BLaER1 (cell line): Measurements from ENCODE around the gene OLFM1.

ENCODE experiments used
- H3K27ac ChIP-seq: shearing (Covaris generic); formaldehyde crosslinking; 2 replicates; pipeline ENCODE4 v1.8.1; 2022
- H3K27me3 ChIP-seq: shearing (Covaris generic); formaldehyde crosslinking; 2 replicates; pipeline ENCODE4 v1.8.1; 2022
- H3K36me3 ChIP-seq: shearing (Covaris generic); formaldehyde crosslinking; 2 replicates; pipeline ENCODE4 v1.8.1; 2022
- H3K4me1 ChIP-seq: shearing (Covaris generic); formaldehyde crosslinking; 2 replicates; pipeline ENCODE4 v1.8.1; 2022
- H3K4me2 ChIP-seq: shearing (Covaris generic); formaldehyde crosslinking; 2 replicates; pipeline ENCODE4 v1.8.1; 2022
- H3K4me3 ChIP-seq: shearing (Covaris generic); formaldehyde crosslinking; 2 replicates; pipeline ENCODE4 v1.8.1; 2022
- H3K9ac ChIP-seq: shearing (Covaris generic); formaldehyde crosslinking; 2 replicates; pipeline ENCODE4 v1.8.1; 2022
- H3K9me3 ChIP-seq: shearing (Covaris generic); formaldehyde crosslinking; 2 replicates; pipeline ENCODE4 v1.8.1; 2022
- H4K20me1 ChIP-seq: shearing (Covaris generic); formaldehyde crosslinking; 2 replicates; pipeline ENCODE4 v1.8.1; 2022
- Cebpa-rat ChIP-seq: shearing (Covaris generic); IDR thresholded peaks from 2 replicates; pipeline ENCODE4 v1.8.1; 2022

The OLFM1 gene

DNA sequence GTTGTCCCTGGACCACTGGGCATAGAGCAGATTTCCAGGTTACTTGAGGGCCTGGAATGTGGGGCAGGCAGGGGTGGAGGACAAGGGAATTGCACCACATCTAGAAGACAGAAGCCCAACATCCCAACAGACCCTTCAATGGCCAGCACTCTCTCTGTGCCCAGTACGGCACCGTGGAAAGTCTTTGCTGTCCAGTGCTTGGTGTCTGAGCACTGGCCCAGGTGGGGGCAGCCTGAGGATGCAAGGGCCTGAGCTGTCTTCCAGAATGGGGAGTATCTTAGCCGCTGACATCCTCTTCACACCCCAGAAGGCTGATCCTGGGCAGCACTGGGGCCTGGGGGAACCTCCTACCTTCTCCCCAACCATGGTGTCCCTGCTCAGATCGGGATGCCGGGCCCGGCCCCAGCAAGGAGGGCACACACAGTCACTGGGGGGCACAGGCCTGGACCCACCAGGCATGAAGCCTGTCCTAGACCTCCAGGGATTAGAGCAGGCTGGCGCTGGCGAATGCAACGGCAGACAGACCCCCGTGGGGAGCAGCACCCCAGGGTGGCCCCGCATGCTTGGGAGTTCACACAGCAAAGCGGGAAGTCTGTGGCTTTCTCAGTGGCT, 40.6 kb upstream of the OLFM1 start:
- Histone ChIP-seq H3K27ac (no peak overlapping the region), H3K4me2 (peak overlapping the region; percentile 93), H3K36me3 (no peaks in the 10 kb centered on the region), H3K9ac (no peak overlapping the region), H3K9me3 (no peaks in the 10 kb centered on the region), H3K4me1 (peaks cover 72% of the 10 kb centered on the region), H3K4me3 (no peak overlapping the region), H3K27me3 (no peaks in the 10 kb centered on the region), H4K20me1 (no peaks in the 10 kb centered on the region)
- no peak for TF ChIP-seq Cebpa-rat

DNA sequence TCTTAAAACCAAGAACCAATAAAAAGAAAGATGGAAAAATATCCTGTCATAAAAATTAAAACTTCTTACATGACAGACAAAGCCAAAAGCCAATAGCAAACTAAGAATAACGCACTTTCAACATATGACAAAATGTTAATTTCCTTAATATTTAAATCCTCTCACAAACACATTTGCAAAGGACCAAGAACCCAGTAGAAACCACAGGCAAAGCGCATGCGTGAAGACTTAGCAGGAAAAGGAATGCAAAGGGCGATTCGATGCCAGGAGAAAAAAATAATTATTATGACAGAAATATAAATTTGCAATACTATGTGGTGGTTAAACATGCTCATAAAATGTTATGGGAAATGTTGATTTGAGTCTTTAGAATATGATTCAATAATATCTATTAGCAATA, 39.9 kb upstream of the OLFM1 start:
- Histone ChIP-seq H3K9ac (no peak overlapping the region), H4K20me1 (no peaks in the 10 kb centered on the region), H3K36me3 (no peaks in the 10 kb centered on the region), H3K4me3 (no peak overlapping the region), H3K27ac (no peak overlapping the region), H3K4me1 (peaks cover 73% of the 10 kb centered on the region), H3K27me3 (no peaks in the 10 kb centered on the region), H3K9me3 (0 out of 2 replicates have a peak, but pooled peaks cover 4% of the 10 kb centered on the region), H3K4me2 (peak overlapping the region; percentile 93)
- no peak for TF ChIP-seq Cebpa-rat

- H3K27me3 ChIP-seq = no peaks in the 10 kb centered on the region
- no peak for TF ChIP-seq Cebpa-rat
- H3K4me3 ChIP-seq = no peak overlapping the region
- H3K36me3 ChIP-seq = no peaks in the 10 kb centered on the region
- no peaks in the 10 kb centered on the region for H4K20me1 ChIP-seq
- no peak overlapping the region for H3K27ac ChIP-seq
- H3K9me3 ChIP-seq = 0 out of 2 replicates have a peak, but pooled peaks cover 6% of the 10 kb centered on the region
- peaks cover 79% of the 10 kb centered on the region for H3K4me1 ChIP-seq
- H3K9ac ChIP-seq = peak overlapping the region; percentile 19; the same call in 1 of the 2 replicates
- H3K4me2 ChIP-seq = peak overlapping the region; percentile 93
Observed at GRCh38 chr9:135048046-135048757, 39.3 kb upstream of the OLFM1 start.

GRCh38 chr9:135048758-135049444, 38.6 kb upstream of the OLFM1 start:
- Histone ChIP-seq H3K9me3 (0 out of 2 replicates have a peak, but pooled peaks cover 6% of the 10 kb centered on the region), H3K4me3 (no peak overlapping the region), H3K4me1 (peaks cover 86% of the 10 kb centered on the region), H3K27me3 (no peaks in the 10 kb centered on the region), H3K27ac (no peak overlapping the region), H3K4me2 (peak overlapping the region; percentile 93), H4K20me1 (no peaks in the 10 kb centered on the region), H3K9ac (peak overlapping the region; percentile 19; the same call in 1 of the 2 replicates), H3K36me3 (no peaks in the 10 kb centered on the region)
- TF ChIP-seq Cebpa-rat = no peak

DNA sequence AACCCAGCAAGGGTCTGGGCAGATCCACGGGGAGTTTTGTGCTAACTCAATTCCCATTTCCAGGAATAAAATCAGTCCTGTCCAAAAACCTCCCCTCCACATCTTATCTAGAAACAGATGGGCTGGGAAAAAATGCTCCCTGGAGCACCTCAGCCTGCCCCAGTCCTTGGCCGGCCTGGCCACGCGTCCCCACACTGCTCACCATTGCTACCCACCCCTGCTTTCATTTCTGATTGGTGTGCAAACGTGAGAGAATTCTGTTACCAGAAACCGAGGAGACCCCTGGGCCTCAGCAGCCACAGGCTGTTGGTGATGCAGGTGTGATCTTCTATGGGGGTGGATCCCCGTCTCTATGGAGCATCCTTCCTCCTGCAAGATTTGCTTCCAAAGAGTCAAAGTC, 38.0 kb upstream of the OLFM1 start:
- H3K9ac ChIP-seq = no peak overlapping the region
- H3K9me3 ChIP-seq = 0 out of 2 replicates have a peak, but pooled peaks cover 6% of the 10 kb centered on the region
- H4K20me1 ChIP-seq = no peaks in the 10 kb centered on the region
- no peak for TF ChIP-seq Cebpa-rat
- peak overlapping the region; percentile 93 for H3K4me2 ChIP-seq
- peak overlapping the region; percentile 84; the same call in 1 of the 2 replicates for H3K27ac ChIP-seq
- H3K27me3 ChIP-seq = no peaks in the 10 kb centered on the region
- H3K4me3 ChIP-seq = no peak overlapping the region
- no peaks in the 10 kb centered on the region for H3K36me3 ChIP-seq
- H3K4me1 ChIP-seq = peaks cover 86% of the 10 kb centered on the region

DNA sequence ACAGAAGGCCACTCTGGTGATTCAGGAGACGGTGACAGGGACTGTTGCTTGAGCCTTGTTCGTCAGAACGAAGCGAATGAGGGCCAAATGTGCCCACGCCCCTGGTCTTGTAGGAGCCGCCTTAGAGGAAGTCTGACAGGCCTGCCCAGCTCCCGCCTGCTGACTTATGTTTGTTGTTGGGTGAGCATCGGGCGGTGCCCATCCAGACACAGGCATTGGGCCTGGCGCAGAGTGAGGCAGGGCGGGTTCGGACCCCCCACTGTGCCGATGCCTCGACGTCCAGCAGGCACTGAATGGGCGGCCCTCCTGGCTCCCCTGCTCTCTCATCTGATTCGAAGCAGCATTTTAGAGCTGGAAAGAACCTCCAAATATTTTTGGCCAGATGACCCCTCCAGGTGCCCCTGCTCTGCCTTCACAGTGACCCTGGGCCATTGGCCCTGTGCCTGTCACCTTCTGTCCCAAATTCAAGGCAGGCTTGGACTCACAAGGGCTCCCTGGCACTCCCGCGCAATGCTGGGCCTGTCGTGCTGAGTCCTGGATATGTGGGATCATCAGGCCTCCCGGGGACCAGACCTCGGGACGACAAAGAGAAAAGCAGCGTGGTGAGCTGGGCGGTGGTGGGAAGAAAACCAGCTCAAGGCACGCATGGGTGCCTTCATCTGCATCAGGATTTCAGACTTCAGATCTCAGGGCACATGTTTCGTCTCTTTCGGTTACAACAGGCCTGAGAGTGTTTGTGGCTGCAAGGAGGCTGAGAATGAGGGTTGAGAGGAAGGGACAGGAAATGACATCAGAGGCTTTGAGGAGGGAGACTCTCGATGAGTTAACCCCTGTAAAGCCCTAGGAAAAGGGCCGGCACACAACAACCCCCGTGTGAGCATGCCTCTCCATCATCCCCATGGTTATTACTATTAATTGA, 37.1 kb upstream of the OLFM1 start:
- Histone ChIP-seq H4K20me1 (no peaks in the 10 kb centered on the region), H3K27me3 (no peaks in the 10 kb centered on the region), H3K36me3 (no peaks in the 10 kb centered on the region), H3K4me2 (peak overlapping the region; percentile 93), H3K4me1 (peaks cover 85% of the 10 kb centered on the region), H3K9ac (peak overlapping the region; percentile 65), H3K27ac (peak overlapping the region; percentile 84), H3K9me3 (0 out of 2 replicates have a peak, but pooled peaks cover 6% of the 10 kb centered on the region), H3K4me3 (no peak overlapping the region)
- no peak for TF ChIP-seq Cebpa-rat

DNA sequence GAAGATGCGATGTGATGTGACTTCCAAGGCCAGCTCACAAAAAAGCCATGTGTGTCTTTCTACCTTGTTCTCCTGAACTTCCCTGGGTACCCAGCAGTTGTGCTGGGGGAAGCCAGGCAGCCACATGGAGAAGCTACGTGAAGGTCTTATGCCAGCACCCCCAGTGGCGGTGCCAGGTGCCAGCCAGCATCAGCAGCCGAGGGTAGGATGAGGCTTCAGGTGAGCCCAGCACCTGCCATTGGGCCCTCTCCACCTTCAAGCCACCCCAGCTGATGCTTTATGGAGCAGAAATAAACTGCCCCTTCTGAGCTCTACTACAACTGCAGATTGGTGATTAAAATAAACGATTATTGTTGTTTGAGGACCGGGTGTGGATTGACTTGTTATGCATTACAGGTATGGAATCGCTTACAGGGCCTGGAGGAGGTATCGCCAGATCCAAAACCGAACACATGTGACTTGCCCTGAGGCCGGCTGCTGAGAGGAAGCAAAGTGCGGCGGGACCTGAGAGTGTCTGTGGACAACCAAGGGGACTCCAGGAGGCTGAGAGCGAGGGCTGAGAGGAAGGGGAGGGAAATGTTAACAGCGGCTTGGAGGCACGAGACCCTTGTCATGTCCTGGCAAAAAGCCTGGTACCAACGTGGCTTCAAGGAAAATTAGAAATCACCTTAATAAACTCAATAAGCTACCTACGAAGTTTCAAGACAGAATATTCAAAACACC, 36.0 kb upstream of the OLFM1 start:
- no peak overlapping the region for H3K4me3 ChIP-seq
- peak overlapping the region; percentile 84; the same call in 1 of the 2 replicates for H3K27ac ChIP-seq
- H3K4me2 ChIP-seq = peak overlapping the region; percentile 93
- TF ChIP-seq Cebpa-rat = no peak
- no peak overlapping the region for H3K9ac ChIP-seq
- H3K36me3 ChIP-seq = no peaks in the 10 kb centered on the region
- H3K27me3 ChIP-seq = no peaks in the 10 kb centered on the region
- H3K9me3 ChIP-seq = 0 out of 2 replicates have a peak, but pooled peaks cover 6% of the 10 kb centered on the region
- H4K20me1 ChIP-seq = no peaks in the 10 kb centered on the region
- H3K4me1 ChIP-seq = peaks cover 74% of the 10 kb centered on the region

- H3K27ac ChIP-seq = 0 out of 2 replicates have a peak overlapping the region, but pooled peaks have one; percentile 32
- TF ChIP-seq Cebpa-rat = no peak
- H3K4me3 ChIP-seq = no peak overlapping the region
- peak overlapping the region; percentile 69 for H3K4me2 ChIP-seq
- no peaks in the 10 kb centered on the region for H3K36me3 ChIP-seq
- peaks cover 57% of the 10 kb centered on the region for H3K4me1 ChIP-seq
- no peaks in the 10 kb centered on the region for H4K20me1 ChIP-seq
- no peaks in the 10 kb centered on the region for H3K27me3 ChIP-seq
- no peak overlapping the region for H3K9ac ChIP-seq
- 0 out of 2 replicates have a peak, but pooled peaks cover 6% of the 10 kb centered on the region for H3K9me3 ChIP-seq
Observed at GRCh38 chr9:135053133-135053532, 34.3 kb upstream of the OLFM1 start.
